Keratinocyte (primary cell): ENCODE data around the gene CLNK.

Experiments used
- EZH2 ChIP-seq: IDR thresholded peaks from one replicate; pipeline ENCODE4 v1.6.1; 2012; ENCODE audit warnings: inconsistent platforms, mild to moderate bottlenecking, low read length, moderate library complexity
- TF ChIP-seq, protein P1 (sequence below), 3 experiments: IDR thresholded peaks in 1 of 3; conservative IDR thresholded peaks in 1 of 3; optimal IDR thresholded peaks in 1 of 3; 2 replicates in 2 of 3; 3 replicates in 1 of 3; pipeline versions ENCODE3 to v1.5.1; 2011; ENCODE audit warnings: low read length in 3 of 3, mild to moderate bottlenecking in 3 of 3, moderate library complexity in 2 of 3, control low read depth in 1 of 3, inconsistent platforms in 1 of 3; ENCODE audit not compliant: insufficient read depth in 2 of 3; ENCODE audit errors: extremely low read depth in 1 of 3

DNA sequence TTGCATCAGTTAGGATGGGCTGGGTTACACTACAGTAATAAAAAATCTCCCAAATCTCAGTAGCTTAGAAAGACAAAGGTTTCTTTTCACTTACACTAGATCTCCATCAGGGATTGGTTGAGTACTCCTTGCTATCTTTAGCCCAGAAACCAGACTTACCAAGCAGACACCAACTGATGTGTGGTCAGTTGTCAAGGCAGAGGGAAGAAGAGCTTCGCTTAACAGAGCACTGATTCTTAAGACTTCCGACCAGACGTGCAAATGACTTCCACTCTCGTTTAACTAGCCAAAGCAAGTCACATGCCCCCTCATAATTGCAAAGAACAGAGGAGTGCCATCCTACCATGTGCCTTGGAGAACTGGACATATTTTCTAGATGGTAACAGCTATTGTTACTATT, 221.7 kb downstream of the CLNK start:
- TF ChIP-seq, protein P1, sequence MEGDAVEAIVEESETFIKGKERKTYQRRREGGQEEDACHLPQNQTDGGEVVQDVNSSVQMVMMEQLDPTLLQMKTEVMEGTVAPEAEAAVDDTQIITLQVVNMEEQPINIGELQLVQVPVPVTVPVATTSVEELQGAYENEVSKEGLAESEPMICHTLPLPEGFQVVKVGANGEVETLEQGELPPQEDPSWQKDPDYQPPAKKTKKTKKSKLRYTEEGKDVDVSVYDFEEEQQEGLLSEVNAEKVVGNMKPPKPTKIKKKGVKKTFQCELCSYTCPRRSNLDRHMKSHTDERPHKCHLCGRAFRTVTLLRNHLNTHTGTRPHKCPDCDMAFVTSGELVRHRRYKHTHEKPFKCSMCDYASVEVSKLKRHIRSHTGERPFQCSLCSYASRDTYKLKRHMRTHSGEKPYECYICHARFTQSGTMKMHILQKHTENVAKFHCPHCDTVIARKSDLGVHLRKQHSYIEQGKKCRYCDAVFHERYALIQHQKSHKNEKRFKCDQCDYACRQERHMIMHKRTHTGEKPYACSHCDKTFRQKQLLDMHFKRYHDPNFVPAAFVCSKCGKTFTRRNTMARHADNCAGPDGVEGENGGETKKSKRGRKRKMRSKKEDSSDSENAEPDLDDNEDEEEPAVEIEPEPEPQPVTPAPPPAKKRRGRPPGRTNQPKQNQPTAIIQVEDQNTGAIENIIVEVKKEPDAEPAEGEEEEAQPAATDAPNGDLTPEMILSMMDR (optimal IDR thresholded peaks at IDR 0.05 in 1 of 3, IDR thresholded peaks at IDR 0.05 in 1 of 3, conservative IDR thresholded peaks at IDR 0.05 in 1 of 3; ENCODE audit: extremely low read depth in 1 of 3, insufficient read depth in 2 of 3, low read length in 3 of 3) = no peak
- no peak for TF ChIP-seq EZH2
